Measurements from ENCODE around the gene HOXC5.

Gene HOXC5

GRCh38 chr12:53989227-53990113, 43.4 kb upstream of the HOXC5 start:
- H3K9me2 ChIP-seq (replicated peaks; ENCODE audit: insufficient read depth, low read length): no peaks in the 10 kb centered on the region
- peaks cover 96% of the 10 kb centered on the region for H3K27me3 ChIP-seq (replicated peaks; ENCODE audit: insufficient read depth, low read length)
- H3K4me1 ChIP-seq (ENCODE audit: low read length): peaks cover 20% of the 10 kb centered on the region; the same call in 1 of the 2 replicates
- peak overlapping the region; percentile 45 for H3K4me3 ChIP-seq (ENCODE audit: low read length)
- H3K9ac ChIP-seq (ENCODE audit: low read length): no peak overlapping the region
- no peaks in the 10 kb centered on the region for H3K36me3 ChIP-seq (replicated peaks; ENCODE audit: insufficient read depth, low read length)
- H4K20me1 ChIP-seq (ENCODE audit: insufficient read depth, low read length): no peaks in the 10 kb centered on the region
- DNase-seq: peak; percentile 80
- H3K79me2 ChIP-seq (ENCODE audit: low read length): no peaks in the 10 kb centered on the region
- H3K9me3 ChIP-seq (replicated peaks; ENCODE audit: insufficient read depth, low read length): no peaks in the 10 kb centered on the region
- TF ChIP-seq EZH2 (optimal IDR thresholded peaks at IDR 0.05; ENCODE audit: low read depth, low read length) (peak; percentile 21), EZH2phosphoT487 (IDR thresholded peaks at IDR 0.05; ENCODE audit: low read length) (no peak), CTCF (IDR thresholded peaks at IDR 0.05; ENCODE audit: low read length) (peak; percentile 76)
- H3K4me2 ChIP-seq (ENCODE audit: low read depth, low read length): peak overlapping the region; percentile 79
- H2AFZ ChIP-seq (ENCODE audit: low read length): no peak overlapping the region
- no peak overlapping the region for H3K27ac ChIP-seq (ENCODE audit: low read length)
- H3F3A ChIP-seq (ENCODE audit: insufficient read depth, low read length): 0 out of 2 replicates have a peak, but pooled peaks cover 6% of the 10 kb centered on the region

GRCh38 chr12:53990311-53991076, 42.4 kb upstream of the HOXC5 start:
- H3K9me3 ChIP-seq (replicated peaks; ENCODE audit: insufficient read depth, low read length): no peaks in the 10 kb centered on the region
- no peak overlapping the region for H3K27ac ChIP-seq (ENCODE audit: low read length)
- H3K27me3 ChIP-seq (replicated peaks; ENCODE audit: insufficient read depth, low read length): peaks cover 98% of the 10 kb centered on the region
- H4K20me1 ChIP-seq (ENCODE audit: insufficient read depth, low read length): no peaks in the 10 kb centered on the region
- H2AFZ ChIP-seq (ENCODE audit: low read length): no peak overlapping the region
- H3K36me3 ChIP-seq (replicated peaks; ENCODE audit: insufficient read depth, low read length): no peaks in the 10 kb centered on the region
- 0 out of 2 replicates have a peak, but pooled peaks cover 6% of the 10 kb centered on the region for H3F3A ChIP-seq (ENCODE audit: insufficient read depth, low read length)
- no peak overlapping the region for H3K9ac ChIP-seq (ENCODE audit: low read length)
- H3K79me2 ChIP-seq (ENCODE audit: low read length): no peaks in the 10 kb centered on the region
- no peak overlapping the region for H3K4me2 ChIP-seq (ENCODE audit: low read depth, low read length)
- H3K9me2 ChIP-seq (replicated peaks; ENCODE audit: insufficient read depth, low read length): no peaks in the 10 kb centered on the region
- no peak for DNase-seq
- H3K4me1 ChIP-seq (ENCODE audit: low read length): peaks cover 20% of the 10 kb centered on the region; the same call in 1 of the 2 replicates
- no peak overlapping the region for H3K4me3 ChIP-seq (ENCODE audit: low read length)
- no peak for TF ChIP-seq CTCF (IDR thresholded peaks at IDR 0.05; ENCODE audit: low read length)
- peak; percentile 79 for TF ChIP-seq EZH2 (optimal IDR thresholded peaks at IDR 0.05; ENCODE audit: low read depth, low read length)

GRCh38 chr12:53991077-53991460, 41.8 kb upstream of the HOXC5 start:
- no peak overlapping the region for H3K4me2 ChIP-seq (ENCODE audit: low read depth, low read length)
- H3K4me3 ChIP-seq (ENCODE audit: low read length): no peak overlapping the region
- no peak overlapping the region for H2AFZ ChIP-seq (ENCODE audit: low read length)
- H3K9me2 ChIP-seq (replicated peaks; ENCODE audit: insufficient read depth, low read length): no peaks in the 10 kb centered on the region
- peaks cover 20% of the 10 kb centered on the region; the same call in 1 of the 2 replicates for H3K4me1 ChIP-seq (ENCODE audit: low read length)
- no peaks in the 10 kb centered on the region for H3K79me2 ChIP-seq (ENCODE audit: low read length)
- no peaks in the 10 kb centered on the region for H3K9me3 ChIP-seq (replicated peaks; ENCODE audit: insufficient read depth, low read length)
- TF ChIP-seq CTCF (IDR thresholded peaks at IDR 0.05; ENCODE audit: low read length) (no peak), EZH2phosphoT487 (IDR thresholded peaks at IDR 0.05; ENCODE audit: low read length) (no peak), EZH2 (optimal IDR thresholded peaks at IDR 0.05; ENCODE audit: low read depth, low read length) (peak; percentile 28)
- 0 out of 2 replicates have a peak, but pooled peaks cover 6% of the 10 kb centered on the region for H3F3A ChIP-seq (ENCODE audit: insufficient read depth, low read length)
- no peak overlapping the region for H3K27ac ChIP-seq (ENCODE audit: low read length)
- no peaks in the 10 kb centered on the region for H3K36me3 ChIP-seq (replicated peaks; ENCODE audit: insufficient read depth, low read length)
- no peaks in the 10 kb centered on the region for H4K20me1 ChIP-seq (ENCODE audit: insufficient read depth, low read length)
- no peak overlapping the region for H3K9ac ChIP-seq (ENCODE audit: low read length)
- peaks cover 96% of the 10 kb centered on the region for H3K27me3 ChIP-seq (replicated peaks; ENCODE audit: insufficient read depth, low read length)
- DNase-seq: no peak
